SK-N-SH treated with all-trans-retinoic acid at 6 μM for 48 hours (cell line): ENCODE measurements around the gene C3orf18.

ENCODE experiments used
- BACH2 ChIP-seq: fragments of 250-450 bp; sonication (Bioruptor Pico); IDR thresholded peaks from 2 replicates; pipeline ENCODE4 v1.9.0; 2021; ENCODE audit warnings: mild to moderate bottlenecking, borderline replicate concordance
- ESRRG ChIP-seq: fragments of 250-450 bp; sonication (Bioruptor Pico); IDR thresholded peaks from 2 replicates; pipeline ENCODE4 v1.6.1; 2021; ENCODE audit warnings: mild to moderate bottlenecking
- ISL1 ChIP-seq: fragments of 250-450 bp; sonication (Bioruptor Pico); IDR thresholded peaks from 2 replicates; pipeline ENCODE4 v2.1.2; 2022; ENCODE audit warnings: mild to moderate bottlenecking, moderate library complexity
- PATZ1 ChIP-seq: fragments of 250-450 bp; sonication (Bioruptor Pico); IDR thresholded peaks from 2 replicates; pipeline ENCODE4 v1.8.0; 2020; ENCODE audit warnings: mild to moderate bottlenecking, moderate library complexity, borderline replicate concordance
- SNAI2 ChIP-seq: fragments of 250-450 bp; sonication (Bioruptor Pico); IDR thresholded peaks from 2 replicates; pipeline ENCODE4 v1.5.0; 2020; ENCODE audit warnings: mild to moderate bottlenecking, moderate library complexity
- ZFP30 ChIP-seq: fragments of 450-650 bp; formaldehyde crosslinking; IDR thresholded peaks from 2 replicates; pipeline ENCODE4 v1.5.0; 2022; ENCODE audit warnings: mild to moderate bottlenecking, moderate library complexity
- ZNF565 ChIP-seq: fragments of 450-650 bp; formaldehyde crosslinking; conservative IDR thresholded peaks from 2 replicates; pipeline ENCODE4 v1.5.0; 2020; ENCODE audit warnings: low read depth, mild to moderate bottlenecking, moderate library complexity
- TF ChIP-seq, protein P1 (sequence below): fragments of 250-450 bp; sonication (Bioruptor Pico); IDR thresholded peaks from 2 replicates; pipeline ENCODE4 v1.5.1; 2021; ENCODE audit warnings: mild to moderate bottlenecking, moderate library complexity
- TF ChIP-seq, protein P2 (sequence below): fragments of 250-450 bp; sonication (Bioruptor Pico); IDR thresholded peaks from 2 replicates; pipeline ENCODE4 v1.8.0; 2021; ENCODE audit warnings: low read depth, mild to moderate bottlenecking, moderate library complexity, borderline replicate concordance

DNA sequence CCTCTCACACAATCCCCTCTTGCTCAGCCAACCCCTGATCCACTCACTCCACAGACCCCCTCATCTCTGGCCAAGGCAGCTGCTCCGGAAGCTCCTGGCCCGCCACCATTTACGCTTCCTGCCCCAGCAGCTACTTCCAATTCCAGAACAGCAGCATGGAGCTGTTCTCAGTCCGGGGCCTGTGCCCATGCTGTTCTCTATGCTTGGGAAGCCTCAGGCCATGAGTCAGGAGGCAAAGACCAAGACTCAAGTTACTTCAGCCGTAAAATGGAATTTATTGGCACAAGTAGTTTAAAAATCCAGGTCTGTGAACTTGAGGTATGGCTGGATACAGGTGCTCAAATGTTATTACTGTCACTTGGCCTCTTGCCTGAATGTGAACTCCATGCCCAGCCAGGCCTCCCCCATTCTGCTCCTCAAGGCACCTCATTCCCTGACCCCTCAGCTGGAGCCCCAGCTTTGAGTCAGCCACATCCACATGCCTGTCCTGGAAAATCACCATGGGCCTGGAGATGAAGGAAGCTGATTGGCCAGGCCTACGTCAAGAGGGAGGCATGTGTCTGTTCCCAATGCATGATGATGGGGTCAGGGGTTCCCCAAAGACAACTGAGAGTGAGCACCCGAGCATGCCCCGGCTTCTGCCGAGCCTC lies 32.7 kb downstream of the C3orf18 start:
- TF ChIP-seq ZNF565 (CRISPR knock-in tag) (no peak), ISL1 (no peak), SNAI2 (CRISPR knock-in tag) (no peak), ZFP30 (CRISPR knock-in tag) (no peak), BACH2 (CRISPR knock-in tag) (no peak), PATZ1 (no peak), ESRRG (CRISPR knock-in tag) (no peak)
- TF ChIP-seq, protein P1, sequence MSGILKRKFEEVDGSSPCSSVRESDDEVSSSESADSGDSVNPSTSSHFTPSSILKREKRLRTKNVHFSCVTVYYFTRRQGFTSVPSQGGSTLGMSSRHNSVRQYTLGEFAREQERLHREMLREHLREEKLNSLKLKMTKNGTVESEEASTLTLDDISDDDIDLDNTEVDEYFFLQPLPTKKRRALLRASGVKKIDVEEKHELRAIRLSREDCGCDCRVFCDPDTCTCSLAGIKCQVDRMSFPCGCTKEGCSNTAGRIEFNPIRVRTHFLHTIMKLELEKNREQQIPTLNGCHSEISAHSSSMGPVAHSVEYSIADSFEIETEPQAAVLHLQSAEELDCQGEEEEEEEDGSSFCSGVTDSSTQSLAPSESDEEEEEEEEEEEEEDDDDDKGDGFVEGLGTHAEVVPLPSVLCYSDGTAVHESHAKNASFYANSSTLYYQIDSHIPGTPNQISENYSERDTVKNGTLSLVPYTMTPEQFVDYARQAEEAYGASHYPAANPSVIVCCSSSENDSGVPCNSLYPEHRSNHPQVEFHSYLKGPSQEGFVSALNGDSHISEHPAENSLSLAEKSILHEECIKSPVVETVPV = no peak
- TF ChIP-seq, protein P2, sequence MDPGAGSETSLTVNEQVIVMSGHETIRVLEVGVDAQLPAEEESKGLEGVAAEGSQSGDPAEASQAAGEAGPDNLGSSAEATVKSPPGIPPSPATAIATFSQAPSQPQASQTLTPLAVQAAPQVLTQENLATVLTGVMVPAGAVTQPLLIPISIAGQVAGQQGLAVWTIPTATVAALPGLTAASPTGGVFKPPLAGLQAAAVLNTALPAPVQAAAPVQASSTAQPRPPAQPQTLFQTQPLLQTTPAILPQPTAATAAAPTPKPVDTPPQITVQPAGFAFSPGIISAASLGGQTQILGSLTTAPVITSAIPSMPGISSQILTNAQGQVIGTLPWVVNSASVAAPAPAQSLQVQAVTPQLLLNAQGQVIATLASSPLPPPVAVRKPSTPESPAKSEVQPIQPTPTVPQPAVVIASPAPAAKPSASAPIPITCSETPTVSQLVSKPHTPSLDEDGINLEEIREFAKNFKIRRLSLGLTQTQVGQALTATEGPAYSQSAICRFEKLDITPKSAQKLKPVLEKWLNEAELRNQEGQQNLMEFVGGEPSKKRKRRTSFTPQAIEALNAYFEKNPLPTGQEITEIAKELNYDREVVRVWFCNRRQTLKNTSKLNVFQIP (CRISPR knock-in tag) = no peak
